ENCODE measurements around the gene C16orf92.

Gene C16orf92, protein sequence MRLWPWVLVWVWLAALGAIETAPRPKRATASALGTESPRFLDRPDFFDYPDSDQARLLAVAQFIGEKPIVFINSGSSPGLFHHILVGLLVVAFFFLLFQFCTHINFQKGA

DNA sequence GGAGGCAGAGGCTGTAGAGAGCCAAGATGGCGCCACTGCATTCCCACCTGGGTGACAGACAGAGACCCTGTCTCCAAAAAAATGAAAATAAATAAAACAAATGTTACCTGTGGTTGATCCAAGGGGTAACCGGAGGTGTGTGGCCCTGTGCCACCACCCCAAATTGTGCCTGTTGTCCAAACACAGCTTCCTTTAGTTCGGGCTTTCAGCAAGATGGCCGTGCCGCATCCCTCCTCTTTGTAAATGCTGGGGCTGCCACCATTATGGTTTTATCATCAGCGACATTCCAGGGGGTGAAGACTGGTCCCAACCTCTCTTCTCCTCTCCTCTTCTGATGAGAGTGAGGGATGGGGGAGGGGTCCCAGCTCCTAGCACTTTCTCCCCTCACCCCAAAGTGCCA lies at the start of gene C16orf92:
Gene C16orf92 (plus strand): TSS at position 312 of the 400 bp plus-strand sequence. CDS start 143 bp downstream, outside the sequence.
- no peak for DNase-seq

DNA sequence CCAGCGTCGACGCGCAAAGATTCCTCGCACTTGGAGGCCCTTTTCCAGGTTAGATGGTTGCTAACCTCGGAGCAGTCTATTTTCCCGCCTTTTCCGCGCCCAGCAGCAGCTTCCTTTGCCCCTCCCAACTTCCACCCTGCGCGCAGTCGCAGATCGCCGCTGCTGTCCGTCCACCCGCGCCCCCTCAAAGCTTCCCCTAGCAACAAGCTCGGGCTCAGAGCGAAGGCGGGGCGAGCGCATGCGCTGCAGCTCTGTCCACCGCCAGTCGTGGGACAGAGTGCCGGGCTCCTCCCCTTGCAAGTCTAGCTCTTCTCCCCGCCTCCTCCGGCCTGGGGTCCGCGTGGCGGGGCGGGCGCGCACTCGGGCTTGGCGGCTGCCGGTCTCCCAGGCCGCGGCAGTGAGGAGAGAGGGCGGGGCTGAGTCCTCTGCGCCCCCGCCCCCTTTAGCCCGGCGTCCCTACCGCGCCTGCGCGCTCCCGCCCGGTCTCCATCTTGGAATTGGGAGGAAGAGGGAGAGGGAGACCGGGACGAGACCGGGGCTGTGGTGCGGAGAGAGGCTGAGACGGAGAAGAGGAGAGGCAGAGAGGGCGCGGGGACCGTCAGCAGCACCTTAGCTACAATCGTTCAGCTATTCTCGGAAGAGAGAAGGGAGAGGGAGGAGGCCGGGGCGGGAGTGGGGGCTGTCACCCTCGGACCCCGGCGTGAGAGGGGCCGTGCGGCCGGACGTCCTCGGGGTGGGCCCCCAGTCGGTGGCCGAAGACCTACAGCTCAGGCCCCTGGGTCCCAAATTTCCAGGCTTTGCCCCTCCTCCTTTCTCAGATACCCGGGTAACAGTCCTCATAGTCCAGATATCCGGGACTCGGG lies 49.4 kb upstream of the C16orf92 start, which contains the start of gene TAOK2:
Gene TAOK2 (plus strand): TSS at position 485 of the 863 bp plus-strand sequence. CDS start 3,905 bp downstream, outside the sequence.
- peak; percentile 93 for DNase-seq

DNA sequence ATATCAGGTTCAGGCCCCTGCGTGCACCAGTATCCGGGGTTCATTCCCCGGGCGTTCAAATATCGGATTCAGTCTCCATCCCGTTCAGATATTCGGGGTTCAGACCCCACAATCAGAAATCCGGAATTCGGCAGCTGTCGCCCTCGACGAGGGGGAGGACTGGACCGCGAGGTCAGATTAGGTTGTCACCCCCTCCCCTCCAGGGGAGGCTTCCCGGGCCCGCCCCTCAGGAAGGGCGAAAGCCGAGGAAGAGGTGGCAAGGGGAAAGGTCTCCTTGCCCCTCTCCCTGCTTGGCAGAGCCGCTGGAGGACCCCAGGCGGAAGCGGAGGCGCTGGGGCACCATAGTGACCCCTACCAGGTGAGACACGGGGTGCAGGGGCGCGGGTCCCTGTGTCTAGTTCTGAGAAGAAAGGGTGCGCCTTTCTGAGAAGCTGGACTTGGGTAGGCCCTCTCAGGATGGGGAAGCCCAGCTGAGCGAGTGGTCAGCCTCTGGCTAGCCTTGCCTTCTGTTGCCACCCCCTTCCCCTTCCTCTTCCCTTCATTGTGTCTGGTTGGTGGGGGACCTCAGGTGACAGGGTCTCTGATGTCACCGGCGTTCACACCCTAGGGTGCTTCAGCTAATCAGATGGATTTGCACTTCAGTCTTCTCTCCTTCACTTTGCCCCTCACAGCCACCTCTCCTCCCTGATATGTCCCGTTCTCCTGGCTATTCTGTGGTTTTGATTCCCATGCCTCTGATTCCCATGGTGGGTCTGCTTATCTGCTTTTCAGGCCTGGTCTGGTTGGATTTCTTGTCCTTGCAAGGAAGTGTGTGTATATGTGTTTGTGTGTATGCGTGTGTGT lies 48.5 kb upstream of the C16orf92 start:
- no peak for DNase-seq

DNA sequence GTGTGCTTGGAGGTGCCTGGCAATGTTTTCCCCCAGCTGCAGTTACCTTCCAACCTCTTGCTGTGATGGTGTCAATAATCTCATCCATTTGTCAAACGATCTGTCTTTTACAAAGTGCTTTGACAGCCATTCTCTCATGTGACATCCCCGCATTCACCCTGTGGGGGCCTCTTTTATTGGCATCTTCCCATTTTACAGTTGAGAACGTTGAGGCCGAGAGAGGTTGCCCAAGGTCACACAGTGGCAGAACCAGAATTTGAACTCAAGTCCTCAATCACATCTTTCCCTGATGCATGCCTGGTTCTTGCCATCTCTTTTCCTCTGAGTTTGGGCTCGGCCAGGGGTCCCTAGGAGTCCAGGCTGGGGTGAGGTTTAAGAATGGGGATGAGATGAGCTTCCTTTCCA lies 47.9 kb upstream of the C16orf92 start:
- DNase-seq: no peak

DNA sequence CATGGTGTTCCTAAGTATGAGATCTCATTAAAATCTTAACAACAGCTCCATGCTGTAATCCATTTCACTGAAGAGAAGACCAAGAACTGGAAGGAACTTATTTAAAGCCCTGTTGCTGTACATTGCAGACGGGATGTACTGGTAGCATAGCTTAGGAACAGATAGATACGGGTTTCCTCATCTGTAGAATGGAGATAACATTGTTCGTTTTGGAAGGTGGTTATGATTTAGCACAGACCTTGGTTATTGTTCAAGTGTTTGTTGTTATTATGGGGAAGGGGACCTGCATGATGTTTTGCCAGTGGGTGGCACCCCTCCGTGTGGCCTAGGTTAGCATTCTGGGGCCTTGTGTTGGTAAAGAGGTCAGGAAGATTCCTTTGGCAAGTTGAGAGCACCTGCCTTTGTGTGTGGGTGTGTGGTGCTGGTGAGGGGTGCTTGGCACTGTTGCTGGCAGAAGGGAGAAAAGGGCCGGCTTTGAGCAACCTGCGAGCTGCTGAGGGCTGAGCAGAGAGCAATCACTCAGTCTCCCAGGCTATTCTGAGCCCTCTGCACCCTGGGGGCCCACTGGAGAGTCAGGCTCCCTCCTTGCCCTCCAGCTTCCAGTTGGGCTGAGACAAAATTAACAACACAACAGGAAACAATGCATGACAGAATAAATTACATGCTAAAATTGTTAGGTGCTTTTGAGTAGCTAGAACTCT lies 47.0 kb upstream of the C16orf92 start:
- DNase-seq: no peak

DNA sequence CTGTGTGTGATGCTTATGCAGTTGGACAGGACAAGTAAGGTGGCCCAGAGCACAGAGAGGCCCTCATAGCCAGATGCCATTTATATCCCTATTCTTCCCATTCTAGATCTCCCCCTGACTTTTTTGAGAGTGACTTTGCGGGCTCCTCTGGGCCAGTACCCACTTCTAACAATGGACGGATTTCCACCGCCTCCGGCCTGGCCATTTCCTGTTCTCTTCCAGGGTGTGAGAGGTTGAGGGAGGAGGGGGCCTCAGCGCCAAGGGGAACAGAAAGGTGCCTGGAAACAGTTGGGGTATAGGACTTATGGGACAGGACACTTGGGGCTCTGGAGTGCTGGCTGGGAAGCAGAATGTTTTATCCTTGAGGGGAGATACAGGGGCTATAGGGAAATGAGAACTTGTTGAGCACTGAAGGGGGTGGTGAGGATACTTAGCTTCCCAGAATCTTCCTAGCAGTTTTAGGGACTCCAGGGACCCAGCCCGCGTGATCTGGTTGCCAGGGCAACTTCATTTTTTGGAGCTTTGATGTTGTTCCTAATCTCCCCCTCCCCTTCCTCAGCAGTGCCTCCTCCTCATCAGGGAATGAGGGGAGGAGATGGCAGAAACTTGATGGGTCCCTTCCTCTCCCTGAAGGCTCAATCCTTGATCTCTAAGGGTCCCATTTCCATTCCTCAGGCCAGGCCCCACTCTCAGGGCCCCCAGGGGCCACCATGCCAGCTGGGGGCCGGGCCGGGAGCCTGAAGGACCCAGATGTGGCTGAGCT lies 45.8 kb upstream of the C16orf92 start:
- DNase-seq: no peak

DNA sequence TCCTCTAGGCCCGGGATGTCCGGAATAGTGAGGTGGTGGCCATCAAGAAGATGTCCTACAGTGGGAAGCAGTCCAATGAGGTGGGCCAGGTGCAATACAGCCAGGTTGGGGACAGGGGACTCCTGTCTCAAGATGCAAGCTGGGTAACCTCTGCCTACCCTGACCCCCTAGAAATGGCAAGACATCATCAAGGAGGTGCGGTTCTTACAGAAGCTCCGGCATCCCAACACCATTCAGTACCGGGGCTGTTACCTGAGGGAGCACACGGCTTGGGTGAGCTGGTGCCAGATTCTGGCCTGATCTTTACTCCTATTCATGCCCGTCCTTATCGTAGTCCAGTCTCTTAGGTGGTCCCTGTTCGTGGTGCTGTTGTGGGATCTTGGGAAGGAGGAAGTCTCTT lies 44.9 kb upstream of the C16orf92 start:
- no peak for DNase-seq

DNA sequence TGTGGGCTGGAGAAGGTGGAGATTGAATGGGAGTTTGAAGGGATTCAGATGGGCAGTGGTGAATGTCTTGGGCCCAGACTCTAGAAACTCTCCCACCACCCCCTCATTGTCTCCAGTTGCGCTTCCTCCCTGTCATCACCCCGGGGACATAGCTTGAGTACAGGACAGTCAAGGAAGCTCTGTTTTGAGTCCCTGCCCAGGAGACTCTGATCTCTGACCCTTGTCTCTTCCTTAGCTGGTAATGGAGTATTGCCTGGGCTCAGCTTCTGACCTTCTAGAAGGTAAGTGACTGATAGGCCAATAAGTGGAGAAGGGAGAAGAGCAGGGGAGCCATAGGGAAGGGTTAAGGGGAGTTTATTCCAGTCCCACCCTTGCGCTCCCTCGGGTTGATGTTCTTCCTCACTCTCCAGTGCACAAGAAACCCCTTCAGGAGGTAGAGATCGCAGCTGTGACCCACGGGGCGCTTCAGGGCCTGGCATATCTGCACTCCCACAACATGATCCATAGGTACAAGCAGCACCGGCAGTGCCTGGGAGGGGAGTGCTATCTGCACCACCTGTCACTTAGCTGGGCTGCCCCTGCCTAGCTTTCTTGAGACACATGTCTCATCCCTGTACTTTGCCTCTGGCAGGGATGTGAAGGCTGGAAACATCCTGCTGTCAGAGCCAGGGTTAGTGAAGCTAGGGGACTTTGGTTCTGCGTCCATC lies 44.3 kb upstream of the C16orf92 start:
- DNase-seq: no peak

DNA sequence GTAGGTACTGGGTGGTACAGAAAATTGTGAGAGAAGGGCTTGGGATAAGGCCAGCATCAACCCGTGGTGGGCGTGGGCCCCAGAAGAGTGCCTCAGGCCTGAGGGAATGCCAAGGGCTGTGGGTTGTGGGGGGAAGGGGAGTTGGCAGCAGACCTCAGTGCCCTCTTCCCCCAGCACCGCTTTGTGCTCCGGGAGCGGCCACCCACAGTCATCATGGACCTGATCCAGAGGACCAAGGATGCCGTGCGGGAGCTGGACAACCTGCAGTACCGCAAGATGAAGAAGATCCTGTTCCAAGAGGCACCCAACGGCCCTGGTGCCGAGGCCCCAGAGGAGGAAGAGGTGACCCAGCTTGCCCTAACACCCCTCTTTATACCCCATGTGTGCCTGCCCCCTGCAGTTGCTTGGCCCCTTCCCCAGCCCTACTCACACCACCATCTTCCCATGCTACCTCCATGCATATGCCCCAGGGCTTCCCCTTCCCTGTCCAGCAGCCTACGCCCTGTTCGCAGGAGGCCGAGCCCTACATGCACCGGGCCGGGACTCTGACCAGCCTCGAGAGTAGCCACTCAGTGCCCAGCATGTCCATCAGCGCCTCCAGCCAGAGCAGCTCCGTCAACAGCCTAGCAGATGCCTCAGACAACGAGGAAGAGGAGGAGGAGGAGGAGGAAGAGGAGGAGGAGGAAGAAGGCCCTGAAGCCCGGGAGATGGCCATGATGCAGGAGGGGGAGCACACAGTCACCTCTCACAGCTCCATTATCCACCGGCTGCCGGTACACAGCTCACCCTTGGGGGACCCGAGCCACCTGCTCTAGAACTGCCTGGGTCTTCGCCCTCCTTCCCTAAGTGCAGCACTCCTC lies 40.2 kb upstream of the C16orf92 start:
- DNase-seq: no peak

DNA sequence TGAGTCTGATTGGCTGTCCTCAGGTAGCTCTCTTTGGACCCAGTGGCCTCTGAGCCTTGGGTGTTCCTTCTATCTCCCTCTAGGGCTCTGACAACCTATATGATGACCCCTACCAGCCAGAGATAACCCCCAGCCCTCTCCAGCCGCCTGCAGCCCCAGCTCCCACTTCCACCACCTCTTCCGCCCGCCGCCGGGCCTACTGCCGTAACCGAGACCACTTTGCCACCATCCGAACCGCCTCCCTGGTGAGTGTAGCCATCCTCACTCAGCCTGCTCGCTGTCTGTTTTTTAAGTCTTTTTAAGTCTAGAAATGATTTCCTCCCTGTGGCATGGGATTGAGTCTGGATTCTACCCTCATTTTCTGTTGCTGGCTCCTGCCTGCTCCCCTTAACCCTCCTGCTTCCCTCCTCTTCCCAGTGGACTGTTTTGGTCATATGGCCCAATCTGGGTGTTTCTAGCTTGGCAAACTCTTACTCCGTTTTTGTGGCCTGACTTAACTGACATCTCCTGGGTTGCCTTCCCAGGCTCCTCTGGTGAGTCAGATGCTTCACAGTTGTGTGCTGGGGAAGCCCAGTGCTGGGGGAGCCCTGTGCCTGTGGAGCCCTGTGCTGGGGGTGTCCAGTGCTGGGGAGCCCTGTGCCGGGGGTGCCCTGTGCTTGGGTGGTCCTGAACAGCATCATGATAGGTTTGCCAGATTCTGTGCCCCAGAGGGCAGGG lies 39.4 kb upstream of the C16orf92 start:
- DNase-seq: no peak

DNA sequence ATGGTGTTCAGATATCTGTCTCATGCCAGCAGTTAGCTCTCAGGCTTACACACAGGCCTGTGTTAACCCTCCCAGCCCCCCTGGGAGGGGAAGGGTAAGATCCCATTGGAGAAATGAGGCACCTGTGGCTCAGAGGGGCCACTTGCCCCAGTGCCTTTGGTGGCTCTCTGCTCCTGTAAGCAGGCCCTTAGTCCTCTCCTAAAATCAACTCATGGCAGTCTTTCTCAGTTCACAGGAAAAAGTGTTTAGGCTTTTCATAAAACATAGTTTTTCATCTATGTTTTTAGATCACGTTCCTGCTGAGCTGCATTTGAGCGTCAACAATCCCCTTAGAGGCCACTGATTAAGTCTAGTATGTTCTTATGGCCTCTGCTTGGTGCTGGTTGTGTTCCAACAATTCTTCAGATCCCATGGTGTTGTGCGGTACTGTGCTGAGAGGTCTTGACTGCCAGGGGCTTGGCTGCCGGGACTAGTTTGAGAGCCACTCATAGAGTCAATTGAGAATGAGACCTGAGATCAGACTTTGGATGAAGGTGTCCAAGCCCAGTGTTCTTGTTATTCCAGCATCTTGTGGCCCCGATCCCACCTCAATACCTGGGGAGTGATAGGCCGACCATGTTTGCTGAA lies 38.7 kb upstream of the C16orf92 start:
- DNase-seq: no peak

DNA sequence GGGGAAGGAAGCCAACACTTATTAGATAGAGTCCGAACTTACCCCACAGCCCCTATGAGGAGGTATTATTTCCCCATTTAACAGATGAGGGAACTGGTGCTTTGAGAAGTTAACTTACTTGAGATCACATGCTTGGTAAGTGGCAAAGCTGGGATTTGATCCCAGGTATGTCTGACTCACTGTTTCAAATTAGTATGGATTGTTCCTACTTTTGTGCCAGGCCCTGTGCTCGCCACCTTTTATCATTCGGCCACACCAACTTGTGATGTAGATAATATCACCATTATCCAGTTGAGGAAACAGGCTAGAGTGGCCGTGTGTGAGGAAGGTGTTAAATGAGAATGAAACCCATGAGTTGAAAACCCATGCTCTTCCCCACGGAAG lies 38.2 kb upstream of the C16orf92 start:
- no peak for DNase-seq

DNA sequence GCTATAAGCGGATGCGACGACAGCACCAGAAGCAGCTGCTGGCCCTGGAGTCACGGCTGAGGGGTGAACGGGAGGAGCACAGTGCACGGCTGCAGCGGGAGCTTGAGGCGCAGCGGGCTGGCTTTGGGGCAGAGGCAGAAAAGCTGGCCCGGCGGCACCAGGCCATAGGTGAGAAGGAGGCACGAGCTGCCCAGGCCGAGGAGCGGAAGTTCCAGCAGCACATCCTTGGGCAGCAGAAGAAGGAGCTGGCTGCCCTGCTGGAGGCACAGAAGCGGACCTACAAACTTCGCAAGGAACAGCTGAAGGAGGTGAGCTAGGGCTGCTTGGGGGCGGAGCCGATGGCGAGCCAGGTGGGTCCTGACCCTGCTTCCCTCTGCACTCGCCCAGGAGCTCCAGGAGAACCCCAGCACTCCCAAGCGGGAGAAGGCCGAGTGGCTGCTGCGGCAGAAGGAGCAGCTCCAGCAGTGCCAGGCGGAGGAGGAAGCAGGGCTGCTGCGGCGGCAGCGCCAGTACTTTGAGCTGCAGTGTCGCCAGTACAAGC lies 37.7 kb upstream of the C16orf92 start:
- no peak for DNase-seq

DNA sequence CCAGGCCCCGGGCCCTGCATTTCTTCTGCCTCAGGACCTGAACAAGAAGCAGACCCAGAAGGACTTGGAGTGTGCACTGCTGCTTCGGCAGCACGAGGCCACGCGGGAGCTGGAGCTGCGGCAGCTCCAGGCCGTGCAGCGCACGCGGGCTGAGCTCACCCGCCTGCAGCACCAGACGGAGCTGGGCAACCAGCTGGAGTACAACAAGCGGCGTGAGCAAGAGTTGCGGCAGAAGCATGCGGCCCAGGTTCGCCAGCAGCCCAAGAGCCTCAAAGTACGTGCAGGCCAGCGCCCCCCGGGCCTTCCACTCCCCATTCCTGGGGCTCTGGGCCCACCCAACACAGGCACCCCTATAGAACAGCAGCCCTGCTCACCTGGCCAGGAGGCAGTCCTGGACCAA lies 36.8 kb upstream of the C16orf92 start:
- DNase-seq: no peak

DNA sequence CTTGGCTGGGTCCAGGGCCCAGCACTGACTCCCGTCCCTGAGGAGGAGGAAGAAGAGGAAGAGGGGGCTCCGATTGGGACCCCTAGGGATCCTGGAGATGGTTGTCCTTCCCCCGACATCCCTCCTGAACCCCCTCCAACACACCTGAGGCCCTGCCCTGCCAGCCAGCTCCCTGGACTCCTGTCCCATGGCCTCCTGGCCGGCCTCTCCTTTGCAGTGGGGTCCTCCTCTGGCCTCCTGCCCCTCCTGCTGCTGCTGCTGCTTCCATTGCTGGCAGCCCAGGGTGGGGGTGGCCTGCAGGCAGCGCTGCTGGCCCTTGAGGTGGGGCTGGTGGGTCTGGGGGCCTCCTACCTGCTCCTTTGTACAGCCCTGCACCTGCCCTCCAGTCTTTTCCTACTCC lies 36.1 kb upstream of the C16orf92 start:
- DNase-seq: no peak

DNA sequence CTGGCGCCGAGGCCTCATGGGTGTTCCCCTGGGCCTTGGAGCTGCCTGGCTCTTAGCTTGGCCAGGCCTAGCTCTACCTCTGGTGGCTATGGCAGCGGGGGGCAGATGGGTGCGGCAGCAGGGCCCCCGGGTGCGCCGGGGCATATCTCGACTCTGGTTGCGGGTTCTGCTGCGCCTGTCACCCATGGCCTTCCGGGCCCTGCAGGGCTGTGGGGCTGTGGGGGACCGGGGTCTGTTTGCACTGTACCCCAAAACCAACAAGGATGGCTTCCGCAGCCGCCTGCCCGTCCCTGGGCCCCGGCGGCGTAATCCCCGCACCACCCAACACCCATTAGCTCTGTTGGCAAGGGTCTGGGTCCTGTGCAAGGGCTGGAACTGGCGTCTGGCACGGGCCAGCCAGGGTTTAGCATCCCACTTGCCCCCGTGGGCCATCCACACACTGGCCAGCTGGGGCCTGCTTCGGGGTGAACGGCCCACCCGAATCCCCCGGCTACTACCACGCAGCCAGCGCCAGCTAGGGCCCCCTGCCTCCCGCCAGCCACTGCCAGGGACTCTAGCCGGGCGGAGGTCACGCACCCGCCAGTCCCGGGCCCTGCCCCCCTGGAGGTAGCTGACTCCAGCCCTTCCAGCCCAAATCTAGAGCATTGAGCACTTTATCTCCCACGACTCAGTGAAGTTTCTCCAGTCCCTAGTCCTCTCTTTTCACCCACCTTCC lies 35.5 kb upstream of the C16orf92 start:
- DNase-seq: no peak

DNA sequence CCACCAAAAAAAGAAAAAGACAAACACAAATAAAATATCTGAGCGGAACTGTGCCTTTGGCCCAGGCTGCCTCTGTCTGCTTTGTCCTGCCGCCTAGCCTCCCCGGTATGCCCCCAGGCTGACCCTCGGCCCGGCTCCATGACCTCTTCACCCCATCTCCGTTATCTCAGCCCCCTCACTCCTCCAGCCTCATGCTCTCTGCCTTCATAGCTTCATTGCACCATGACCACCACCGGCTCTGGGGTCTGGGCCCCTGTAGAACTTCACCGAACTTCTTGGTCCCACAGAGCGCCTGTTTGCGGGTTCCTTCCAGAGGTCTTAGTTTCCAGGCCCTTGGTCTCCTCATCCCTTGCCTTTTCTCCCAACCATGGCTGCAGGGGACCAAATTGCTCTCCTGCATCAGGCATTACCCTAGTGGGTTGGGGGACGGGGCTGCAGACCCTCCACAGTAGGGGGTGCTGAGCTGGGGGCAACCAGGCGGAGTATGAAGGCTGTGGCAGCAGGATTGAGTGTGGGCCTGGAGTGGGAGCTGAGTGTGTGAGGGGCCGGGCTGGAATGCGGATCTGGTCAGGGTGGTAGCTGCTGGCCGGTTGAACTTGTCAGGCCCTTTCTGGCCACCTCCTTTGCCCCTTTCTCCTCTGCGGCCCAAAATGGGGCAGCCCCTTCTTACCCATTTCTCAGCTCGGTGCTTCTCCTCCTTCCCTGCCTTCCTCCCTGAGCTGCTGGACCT lies 34.5 kb upstream of the C16orf92 start:
- no peak for DNase-seq

All from activated CD8-positive, alpha-beta memory T cell treated with anti-CD3 and anti-CD28 coated beads, Interleukin-2, amount 50 U/mL, for 4 hours (primary cell).